ENCODE measurements around the gene EVI2A.

DNA sequence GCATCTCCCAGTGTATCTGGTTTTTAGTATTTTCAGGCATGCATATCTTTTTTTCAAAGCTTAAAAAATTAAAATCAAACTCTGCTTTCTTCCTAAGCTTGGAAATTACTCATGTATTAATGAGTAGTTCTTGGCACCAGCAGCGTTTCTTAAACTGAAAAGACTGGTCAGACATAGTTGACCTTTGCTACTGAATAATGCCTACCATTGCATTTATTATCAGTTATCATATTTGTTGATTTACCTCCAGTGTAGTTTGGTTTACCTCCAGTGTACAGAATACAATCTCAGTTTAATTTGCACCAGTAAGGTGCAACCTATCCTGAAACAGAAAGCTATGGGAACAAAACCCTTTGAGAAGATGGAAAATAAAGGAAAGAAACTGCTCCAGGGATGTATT is 34.5 kb upstream of the EVI2A start:
- TF ChIP-seq, protein P1, sequence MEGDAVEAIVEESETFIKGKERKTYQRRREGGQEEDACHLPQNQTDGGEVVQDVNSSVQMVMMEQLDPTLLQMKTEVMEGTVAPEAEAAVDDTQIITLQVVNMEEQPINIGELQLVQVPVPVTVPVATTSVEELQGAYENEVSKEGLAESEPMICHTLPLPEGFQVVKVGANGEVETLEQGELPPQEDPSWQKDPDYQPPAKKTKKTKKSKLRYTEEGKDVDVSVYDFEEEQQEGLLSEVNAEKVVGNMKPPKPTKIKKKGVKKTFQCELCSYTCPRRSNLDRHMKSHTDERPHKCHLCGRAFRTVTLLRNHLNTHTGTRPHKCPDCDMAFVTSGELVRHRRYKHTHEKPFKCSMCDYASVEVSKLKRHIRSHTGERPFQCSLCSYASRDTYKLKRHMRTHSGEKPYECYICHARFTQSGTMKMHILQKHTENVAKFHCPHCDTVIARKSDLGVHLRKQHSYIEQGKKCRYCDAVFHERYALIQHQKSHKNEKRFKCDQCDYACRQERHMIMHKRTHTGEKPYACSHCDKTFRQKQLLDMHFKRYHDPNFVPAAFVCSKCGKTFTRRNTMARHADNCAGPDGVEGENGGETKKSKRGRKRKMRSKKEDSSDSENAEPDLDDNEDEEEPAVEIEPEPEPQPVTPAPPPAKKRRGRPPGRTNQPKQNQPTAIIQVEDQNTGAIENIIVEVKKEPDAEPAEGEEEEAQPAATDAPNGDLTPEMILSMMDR (IDR thresholded peaks at IDR 0.05; ENCODE audit: insufficient read depth, low read length) = no peak
- TF ChIP-seq POLR2AphosphoS5 (IDR thresholded peaks at IDR 0.05; ENCODE audit: low read depth) = no peak
- TF ChIP-seq, protein P2, sequence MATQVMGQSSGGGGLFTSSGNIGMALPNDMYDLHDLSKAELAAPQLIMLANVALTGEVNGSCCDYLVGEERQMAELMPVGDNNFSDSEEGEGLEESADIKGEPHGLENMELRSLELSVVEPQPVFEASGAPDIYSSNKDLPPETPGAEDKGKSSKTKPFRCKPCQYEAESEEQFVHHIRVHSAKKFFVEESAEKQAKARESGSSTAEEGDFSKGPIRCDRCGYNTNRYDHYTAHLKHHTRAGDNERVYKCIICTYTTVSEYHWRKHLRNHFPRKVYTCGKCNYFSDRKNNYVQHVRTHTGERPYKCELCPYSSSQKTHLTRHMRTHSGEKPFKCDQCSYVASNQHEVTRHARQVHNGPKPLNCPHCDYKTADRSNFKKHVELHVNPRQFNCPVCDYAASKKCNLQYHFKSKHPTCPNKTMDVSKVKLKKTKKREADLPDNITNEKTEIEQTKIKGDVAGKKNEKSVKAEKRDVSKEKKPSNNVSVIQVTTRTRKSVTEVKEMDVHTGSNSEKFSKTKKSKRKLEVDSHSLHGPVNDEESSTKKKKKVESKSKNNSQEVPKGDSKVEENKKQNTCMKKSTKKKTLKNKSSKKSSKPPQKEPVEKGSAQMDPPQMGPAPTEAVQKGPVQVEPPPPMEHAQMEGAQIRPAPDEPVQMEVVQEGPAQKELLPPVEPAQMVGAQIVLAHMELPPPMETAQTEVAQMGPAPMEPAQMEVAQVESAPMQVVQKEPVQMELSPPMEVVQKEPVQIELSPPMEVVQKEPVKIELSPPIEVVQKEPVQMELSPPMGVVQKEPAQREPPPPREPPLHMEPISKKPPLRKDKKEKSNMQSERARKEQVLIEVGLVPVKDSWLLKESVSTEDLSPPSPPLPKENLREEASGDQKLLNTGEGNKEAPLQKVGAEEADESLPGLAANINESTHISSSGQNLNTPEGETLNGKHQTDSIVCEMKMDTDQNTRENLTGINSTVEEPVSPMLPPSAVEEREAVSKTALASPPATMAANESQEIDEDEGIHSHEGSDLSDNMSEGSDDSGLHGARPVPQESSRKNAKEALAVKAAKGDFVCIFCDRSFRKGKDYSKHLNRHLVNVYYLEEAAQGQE (IDR thresholded peaks at IDR 0.05; ENCODE audit: insufficient replicate concordance, low read depth) = no peak
